Measurements from ENCODE around the gene CACNG1.

GRCh38 chr17:67051837-67052236 is 7.5 kb downstream of the CACNG1 start:
- TF ChIP-seq, protein P1, sequence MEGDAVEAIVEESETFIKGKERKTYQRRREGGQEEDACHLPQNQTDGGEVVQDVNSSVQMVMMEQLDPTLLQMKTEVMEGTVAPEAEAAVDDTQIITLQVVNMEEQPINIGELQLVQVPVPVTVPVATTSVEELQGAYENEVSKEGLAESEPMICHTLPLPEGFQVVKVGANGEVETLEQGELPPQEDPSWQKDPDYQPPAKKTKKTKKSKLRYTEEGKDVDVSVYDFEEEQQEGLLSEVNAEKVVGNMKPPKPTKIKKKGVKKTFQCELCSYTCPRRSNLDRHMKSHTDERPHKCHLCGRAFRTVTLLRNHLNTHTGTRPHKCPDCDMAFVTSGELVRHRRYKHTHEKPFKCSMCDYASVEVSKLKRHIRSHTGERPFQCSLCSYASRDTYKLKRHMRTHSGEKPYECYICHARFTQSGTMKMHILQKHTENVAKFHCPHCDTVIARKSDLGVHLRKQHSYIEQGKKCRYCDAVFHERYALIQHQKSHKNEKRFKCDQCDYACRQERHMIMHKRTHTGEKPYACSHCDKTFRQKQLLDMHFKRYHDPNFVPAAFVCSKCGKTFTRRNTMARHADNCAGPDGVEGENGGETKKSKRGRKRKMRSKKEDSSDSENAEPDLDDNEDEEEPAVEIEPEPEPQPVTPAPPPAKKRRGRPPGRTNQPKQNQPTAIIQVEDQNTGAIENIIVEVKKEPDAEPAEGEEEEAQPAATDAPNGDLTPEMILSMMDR (IDR thresholded peaks at IDR 0.05): no peak
- TF ChIP-seq POLR2A (IDR thresholded peaks at IDR 0.05): no peak

Data from heart left ventricle (tissue), 13 donors.